GM21529 (cell line): ENCODE data around the gene NANP.

ENCODE experiments used
- ATAC-seq: cut with Tn5 transposase; IDR thresholded peaks from one replicate; pipeline ENCODE4 v1.9.1; 2021; ENCODE audit not compliant: unreplicated experiment

Gene NANP

DNA sequence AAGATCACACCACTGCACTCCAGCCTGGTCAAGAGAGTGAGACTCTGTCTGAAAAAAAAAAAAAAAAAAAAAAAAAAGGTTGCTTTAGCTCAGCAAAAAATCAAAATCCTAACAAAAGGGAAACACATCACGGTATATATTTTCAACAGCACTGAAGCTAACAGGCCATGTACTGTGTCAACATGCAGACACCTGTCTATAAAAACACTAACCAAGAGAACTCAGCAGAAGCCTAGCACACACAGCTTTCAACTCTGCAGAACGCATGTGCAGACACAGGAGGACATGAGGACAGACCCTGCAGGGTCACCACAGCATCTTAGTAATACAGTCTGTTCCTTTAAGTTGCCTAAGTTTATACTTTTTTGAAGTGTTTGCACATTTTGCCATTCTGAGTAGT lies 52.0 kb downstream of the NANP start:
- no peak for ATAC-seq

DNA sequence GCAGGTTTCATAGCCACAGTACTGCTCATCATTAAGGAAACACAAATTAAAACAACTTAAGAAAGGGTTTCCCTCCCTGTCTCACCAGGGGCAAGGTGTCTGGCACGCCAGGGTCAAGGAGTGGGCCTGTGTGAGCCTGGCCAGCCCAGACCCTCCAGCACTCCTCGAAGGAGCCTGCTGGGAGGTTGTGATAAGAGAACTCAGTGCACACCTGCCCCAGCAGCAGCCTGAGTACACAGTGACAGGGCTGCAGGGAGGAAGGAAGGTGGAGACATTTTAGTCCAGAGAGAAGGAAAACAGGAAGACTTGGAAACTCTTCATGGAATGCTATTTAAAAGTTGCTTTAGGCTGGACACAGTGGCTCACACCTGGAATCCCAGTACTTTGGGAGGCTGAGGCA lies 52.6 kb downstream of the NANP start:
- ATAC-seq: no peak

DNA sequence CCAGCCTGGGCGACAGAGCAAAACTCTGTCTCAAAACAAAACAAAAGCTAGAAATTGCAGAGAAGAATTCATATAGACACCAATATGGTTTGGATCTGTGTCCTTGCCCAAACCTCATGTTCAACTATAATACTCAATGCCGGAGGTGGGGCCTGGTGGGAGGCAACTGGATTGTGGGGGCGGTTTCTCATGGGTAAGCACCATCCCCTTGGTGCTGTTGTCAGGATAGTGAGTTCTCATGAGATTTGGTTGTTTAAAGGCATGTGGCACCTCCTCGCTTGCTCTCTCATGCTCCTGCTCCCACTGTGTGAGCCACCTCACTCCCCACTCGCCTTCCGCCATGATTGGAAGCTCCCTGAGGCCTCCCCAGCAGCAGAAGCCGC lies 53.7 kb downstream of the NANP start:
- ATAC-seq: no peak

DNA sequence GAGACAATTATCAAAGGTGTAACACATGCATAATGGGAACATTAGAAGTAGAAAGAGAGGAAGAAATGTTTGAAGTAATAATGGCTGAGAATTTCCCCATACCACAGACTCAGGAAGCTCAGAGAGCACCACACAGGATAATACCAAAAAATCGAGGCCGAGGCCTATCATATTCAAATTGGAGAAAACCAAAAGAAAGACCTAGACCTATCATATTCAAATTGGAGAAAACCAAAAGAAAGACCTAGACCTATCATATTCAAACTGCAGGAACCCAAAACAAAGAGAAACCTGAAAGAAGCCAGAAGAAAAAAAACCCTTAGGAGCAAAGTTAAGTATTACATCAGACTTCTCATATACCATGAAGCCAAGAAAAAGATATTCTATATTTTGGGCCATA lies 56.5 kb downstream of the NANP start:
- ATAC-seq: no peak

DNA sequence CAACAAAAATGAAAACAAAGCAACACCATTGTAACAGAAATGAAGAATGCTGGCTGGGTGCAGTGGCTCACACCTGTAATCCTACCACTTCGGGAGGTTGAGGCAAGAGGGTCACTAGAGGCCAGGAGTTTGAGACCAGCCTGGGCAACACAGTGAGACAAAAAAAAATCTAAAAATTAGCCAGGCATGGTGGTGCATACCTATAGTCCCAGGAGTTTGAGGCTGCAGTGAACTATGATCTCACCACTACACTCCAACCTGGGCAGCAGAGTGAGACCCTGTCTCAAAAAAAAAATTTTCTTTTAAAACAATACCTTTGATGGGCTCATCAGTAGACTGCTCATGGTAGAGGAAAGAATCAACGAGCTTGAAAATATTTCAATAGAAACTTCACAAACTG lies 57.0 kb downstream of the NANP start:
- ATAC-seq: no peak

DNA sequence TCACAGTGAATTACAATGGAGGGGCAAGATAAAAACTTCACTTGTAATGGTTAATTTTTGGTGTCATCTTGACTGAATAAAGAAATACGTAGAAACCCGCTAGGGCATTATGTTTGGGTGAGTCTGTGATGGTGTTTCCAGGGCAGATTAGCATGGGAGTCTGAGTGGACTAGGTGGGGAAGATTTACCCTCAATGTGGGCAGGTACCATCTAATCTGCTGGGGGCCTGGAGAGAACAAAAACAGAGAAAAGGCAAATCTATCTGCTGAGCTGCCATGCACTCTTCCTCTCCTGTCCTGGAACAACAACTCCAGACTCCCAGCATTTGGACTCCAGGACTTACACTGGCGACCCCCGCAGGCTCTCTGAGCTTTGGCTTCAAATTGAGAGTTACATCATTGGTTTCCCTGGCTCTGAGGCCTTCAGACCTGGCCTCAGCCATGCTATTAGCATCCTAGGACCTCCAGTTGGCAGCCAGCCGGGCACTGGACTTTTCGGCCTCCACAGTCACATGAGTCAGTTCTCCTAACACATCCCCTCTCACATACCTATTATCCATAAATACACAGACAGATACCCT lies 58.1 kb downstream of the NANP start:
- no peak for ATAC-seq

DNA sequence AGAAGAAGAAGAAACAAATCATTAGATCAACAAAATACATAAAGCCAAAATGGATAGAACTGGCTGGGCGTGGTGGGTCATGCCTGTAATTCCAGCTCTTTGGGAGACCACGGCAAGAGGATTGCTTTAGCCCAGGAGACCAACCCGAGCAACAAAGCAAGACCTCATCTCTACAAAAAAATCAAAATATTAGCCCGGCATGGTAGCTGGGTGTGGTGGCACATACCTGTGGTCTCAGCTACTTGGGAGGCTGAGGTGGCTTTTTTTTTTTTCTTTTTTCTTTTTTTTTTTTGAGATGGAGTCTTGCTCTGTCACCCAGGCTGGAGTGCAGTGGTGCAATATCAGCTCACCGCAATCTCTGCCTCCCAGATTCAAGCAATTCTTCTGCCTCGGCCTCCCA lies 59.9 kb downstream of the NANP start:
- ATAC-seq: no peak

DNA sequence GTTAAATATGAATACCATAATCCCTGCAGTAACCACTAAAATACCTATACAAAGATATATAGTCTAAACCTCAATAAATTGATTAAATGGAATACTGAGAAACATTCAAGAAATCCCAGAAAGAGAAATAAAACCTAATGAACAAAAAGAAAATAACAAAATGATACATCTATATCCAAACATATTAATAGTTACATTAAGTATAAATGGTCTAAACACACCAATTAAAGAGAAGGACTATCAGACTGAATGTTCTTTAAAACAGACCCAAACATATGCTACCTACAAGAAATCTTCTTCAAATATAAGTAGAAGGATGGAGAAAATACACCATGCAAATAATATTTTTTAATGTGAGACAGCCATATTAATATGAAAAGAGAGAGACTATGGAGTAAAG lies 60.5 kb downstream of the NANP start:
- no peak for ATAC-seq
